ENCODE results near the gene EXD3. TPM values are rescaled to one million over a fixed set of nuclear protein-coding genes. Genes with fewer than 3 reads are reported as not detected.

Gene EXD3
- total and polyA plus RNA-seq, 9 of the 15 experiments (the other 6 are each of a cell fraction or from before 2014, with no cell fraction given) = 0.29 to 12.5 (median 3.9) TPM

DNA sequence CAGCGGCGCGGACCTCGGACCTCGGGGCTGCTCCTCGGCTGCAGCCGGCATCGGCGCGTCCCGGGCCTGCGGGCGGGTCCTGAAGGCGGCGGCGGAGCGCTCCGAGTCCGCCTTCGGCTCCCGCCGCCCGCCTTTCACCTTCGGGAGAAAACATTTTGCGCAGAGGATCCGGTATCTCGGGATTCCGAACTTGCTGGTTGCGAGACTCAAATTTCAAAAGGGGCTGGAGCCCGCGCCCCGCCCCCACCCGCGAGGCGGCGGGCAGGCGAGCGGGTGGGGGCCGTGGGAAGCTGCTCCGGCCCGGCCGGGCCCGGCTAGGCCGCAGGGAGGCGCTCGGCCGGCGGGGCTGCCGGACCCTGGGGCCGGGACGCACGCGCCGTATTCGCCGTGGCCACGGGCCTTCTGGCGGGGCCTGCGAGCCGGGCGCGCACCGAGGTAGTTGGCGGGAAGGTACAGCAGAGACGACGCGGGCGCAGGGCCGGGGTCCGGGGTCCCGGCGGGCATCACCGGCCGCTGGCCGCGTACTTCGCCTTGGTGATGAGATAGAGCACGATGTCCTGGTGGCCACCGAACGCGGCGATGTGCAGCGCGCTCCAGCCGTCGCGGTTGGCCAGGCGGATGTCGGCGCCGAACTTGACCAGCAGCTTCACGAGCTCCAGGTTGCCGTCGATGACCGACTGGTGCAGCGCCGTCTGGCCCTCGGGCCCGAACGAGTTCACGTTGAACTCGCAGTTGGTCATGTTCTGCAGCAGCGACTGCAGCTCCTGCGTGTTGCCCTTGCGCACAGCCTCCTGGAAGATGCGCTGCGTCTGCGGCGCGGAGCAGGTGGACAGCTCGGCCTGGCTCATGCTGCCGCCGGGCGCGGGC lies 121.6 kb downstream of the EXD3 start (continued):
- TF ChIP-seq ZNF263 (CRISPR knock-in tag; IDR thresholded peaks at IDR 0.05; ENCODE audit: borderline replicate concordance) (peak; percentile 36; the same call in 1 of the 2 replicates), STAG1 (CRISPR knock-in tag; IDR thresholded peaks at IDR 0.05; ENCODE audit: borderline replicate concordance) (peak; percentile 48; the same call in 1 of the 2 replicates), CBFB (CRISPR knock-in tag; IDR thresholded peaks at IDR 0.05) (peak; percentile 81; the same call in 1 of the 2 replicates), EGR1 (conservative IDR thresholded peaks at IDR 0.05) (no peak), DNMT1 (IDR thresholded peaks at IDR 0.05) (no peak), JUN (IDR thresholded peaks at IDR 0.05; ENCODE audit: borderline replicate concordance, low read depth, low read length) (no peak), JUN (CRISPR knock-in tag; IDR thresholded peaks at IDR 0.05; ENCODE audit: borderline replicate concordance) (peak; percentile 61), ZKSCAN8 (CRISPR knock-in tag; IDR thresholded peaks at IDR 0.05) (no peak), SRF (CRISPR knock-in tag; IDR thresholded peaks at IDR 0.05) (no peak), EP400 (IDR thresholded peaks at IDR 0.05) (peak; percentile 11; the same call in 1 of the 2 replicates)
- TF ChIP-seq, protein P1, sequence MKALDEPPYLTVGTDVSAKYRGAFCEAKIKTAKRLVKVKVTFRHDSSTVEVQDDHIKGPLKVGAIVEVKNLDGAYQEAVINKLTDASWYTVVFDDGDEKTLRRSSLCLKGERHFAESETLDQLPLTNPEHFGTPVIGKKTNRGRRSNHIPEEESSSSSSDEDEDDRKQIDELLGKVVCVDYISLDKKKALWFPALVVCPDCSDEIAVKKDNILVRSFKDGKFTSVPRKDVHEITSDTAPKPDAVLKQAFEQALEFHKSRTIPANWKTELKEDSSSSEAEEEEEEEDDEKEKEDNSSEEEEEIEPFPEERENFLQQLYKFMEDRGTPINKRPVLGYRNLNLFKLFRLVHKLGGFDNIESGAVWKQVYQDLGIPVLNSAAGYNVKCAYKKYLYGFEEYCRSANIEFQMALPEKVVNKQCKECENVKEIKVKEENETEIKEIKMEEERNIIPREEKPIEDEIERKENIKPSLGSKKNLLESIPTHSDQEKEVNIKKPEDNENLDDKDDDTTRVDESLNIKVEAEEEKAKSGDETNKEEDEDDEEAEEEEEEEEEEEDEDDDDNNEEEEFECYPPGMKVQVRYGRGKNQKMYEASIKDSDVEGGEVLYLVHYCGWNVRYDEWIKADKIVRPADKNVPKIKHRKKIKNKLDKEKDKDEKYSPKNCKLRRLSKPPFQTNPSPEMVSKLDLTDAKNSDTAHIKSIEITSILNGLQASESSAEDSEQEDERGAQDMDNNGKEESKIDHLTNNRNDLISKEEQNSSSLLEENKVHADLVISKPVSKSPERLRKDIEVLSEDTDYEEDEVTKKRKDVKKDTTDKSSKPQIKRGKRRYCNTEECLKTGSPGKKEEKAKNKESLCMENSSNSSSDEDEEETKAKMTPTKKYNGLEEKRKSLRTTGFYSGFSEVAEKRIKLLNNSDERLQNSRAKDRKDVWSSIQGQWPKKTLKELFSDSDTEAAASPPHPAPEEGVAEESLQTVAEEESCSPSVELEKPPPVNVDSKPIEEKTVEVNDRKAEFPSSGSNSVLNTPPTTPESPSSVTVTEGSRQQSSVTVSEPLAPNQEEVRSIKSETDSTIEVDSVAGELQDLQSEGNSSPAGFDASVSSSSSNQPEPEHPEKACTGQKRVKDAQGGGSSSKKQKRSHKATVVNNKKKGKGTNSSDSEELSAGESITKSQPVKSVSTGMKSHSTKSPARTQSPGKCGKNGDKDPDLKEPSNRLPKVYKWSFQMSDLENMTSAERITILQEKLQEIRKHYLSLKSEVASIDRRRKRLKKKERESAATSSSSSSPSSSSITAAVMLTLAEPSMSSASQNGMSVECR (CRISPR knock-in tag; IDR thresholded peaks at IDR 0.05) = peak; percentile 71; the same call in 1 of the 2 replicates
- TF ChIP-seq, protein P2, sequence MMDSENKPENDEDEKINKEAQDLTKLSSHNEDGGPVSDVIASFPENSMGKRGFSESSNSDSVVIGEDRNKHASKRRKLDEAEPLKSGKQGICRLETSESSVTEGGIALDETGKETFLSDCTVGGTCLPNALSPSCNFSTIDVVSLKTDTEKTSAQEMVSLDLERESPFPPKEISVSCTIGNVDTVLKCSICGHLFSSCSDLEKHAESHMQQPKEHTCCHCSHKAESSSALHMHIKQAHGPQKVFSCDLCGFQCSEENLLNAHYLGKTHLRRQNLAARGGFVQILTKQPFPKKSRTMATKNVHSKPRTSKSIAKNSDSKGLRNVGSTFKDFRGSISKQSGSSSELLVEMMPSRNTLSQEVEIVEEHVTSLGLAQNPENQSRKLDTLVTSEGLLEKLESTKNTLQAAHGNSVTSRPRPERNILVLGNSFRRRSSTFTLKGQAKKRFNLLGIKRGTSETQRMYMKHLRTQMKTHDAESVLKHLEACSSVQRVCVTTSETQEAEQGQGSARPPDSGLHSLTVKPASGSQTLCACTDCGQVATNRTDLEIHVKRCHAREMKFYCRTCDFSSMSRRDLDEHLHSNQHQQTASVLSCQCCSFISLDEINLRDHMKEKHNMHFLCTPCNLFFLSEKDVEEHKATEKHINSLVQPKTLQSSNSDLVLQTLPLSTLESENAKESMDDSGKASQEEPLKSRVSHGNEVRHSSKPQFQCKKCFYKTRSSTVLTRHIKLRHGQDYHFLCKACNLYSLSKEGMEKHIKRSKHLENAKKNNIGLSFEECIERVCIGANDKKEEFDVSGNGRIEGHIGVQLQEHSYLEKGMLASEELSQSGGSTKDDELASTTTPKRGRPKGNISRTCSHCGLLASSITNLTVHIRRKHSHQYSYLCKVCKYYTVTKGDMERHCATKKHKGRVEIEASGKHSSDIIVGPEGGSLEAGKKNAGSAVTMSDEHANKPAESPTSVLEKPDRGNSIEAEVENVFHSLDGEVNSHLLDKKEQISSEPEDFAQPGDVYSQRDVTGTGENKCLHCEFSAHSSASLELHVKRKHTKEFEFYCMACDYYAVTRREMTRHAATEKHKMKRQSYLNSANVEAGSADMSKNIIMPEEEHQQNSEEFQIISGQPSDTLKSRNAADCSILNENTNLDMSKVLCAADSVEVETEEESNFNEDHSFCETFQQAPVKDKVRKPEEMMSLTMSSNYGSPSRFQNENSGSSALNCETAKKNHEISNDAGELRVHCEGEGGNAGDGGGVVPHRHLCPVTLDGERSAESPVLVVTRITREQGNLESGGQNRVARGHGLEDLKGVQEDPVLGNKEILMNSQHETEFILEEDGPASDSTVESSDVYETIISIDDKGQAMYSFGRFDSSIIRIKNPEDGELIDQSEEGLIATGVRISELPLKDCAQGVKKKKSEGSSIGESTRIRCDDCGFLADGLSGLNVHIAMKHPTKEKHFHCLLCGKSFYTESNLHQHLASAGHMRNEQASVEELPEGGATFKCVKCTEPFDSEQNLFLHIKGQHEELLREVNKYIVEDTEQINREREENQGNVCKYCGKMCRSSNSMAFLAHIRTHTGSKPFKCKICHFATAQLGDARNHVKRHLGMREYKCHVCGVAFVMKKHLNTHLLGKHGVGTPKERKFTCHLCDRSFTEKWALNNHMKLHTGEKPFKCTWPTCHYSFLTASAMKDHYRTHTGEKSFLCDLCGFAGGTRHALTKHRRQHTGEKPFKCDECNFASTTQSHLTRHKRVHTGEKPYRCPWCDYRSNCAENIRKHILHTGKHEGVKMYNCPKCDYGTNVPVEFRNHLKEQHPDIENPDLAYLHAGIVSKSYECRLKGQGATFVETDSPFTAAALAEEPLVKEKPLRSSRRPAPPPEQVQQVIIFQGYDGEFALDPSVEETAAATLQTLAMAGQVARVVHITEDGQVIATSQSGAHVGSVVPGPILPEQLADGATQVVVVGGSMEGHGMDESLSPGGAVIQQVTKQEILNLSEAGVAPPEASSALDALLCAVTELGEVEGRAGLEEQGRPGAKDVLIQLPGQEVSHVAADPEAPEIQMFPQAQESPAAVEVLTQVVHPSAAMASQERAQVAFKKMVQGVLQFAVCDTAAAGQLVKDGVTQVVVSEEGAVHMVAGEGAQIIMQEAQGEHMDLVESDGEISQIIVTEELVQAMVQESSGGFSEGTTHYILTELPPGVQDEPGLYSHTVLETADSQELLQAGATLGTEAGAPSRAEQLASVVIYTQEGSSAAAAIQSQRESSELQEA (IDR thresholded peaks at IDR 0.05; ENCODE audit: low read depth) = no peak
